HG03469 (cell line): Measurements from ENCODE around the gene RPF1.
"Not testable (repeated sequence)": the region's sequence is repeated elsewhere in the genome, so short reads cannot be mapped to it uniquely, and the experiment has no call there.

ENCODE experiments used
- ATAC-seq: cut with Tn5 transposase; IDR thresholded peaks from one replicate; pipeline ENCODE4 v1.9.1; 2021; ENCODE audit warnings: mild to moderate bottlenecking, moderate library complexity, moderate number of reproducible peaks; ENCODE audit not compliant: unreplicated experiment

RPF1 gene, protein sequence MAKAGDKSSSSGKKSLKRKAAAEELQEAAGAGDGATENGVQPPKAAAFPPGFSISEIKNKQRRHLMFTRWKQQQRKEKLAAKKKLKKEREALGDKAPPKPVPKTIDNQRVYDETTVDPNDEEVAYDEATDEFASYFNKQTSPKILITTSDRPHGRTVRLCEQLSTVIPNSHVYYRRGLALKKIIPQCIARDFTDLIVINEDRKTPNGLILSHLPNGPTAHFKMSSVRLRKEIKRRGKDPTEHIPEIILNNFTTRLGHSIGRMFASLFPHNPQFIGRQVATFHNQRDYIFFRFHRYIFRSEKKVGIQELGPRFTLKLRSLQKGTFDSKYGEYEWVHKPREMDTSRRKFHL

DNA sequence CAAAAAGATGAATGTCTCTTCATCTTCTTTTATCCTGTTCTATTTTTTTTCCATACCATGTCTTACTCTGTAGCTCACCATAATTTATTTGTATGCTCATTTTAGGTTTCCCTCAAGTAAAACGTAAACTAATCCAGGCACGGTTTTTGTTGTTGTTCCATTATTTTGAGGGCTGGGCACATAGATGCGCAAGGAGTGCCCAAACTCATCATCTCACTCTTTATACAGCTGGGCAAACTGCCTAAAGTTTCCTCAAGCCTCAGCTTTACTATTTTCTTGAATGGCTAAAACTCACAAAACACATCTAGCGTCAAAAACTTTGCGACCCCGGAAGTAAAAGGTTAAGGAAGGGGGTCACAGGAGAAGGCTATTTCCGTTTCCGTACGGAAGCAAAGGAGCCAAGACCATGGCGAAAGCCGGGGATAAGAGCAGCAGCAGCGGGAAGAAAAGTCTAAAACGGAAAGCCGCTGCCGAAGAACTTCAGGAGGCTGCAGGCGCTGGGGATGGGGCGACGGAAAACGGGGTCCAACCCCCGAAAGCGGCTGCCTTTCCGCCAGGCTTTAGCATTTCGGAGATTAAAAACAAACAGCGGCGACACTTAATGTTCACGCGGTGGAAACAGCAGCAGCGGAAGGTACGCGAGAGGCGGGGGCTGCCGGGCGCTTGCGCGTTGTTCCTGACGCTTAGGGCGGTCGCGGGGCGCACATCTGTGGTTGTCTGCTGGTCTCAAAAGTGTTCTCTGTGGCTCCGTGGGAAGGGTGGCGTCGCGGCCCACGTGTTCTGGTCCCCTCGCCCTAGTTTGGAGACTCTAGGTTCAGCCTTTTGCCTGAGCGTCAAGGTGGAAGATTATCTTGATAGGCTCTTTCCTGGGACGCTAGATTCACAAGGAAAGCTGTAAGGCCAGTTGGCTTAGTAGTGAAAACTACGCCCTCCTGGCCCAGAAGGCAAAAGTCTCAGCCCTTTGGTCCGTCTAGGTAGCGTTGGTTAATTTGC, at the start of gene RPF1:
TSS of gene RPF1 (plus strand) at position 391 of the 993 bp plus-strand sequence. CDS start at position 407, 16 bp downstream.
- peak; percentile 87 for ATAC-seq

DNA sequence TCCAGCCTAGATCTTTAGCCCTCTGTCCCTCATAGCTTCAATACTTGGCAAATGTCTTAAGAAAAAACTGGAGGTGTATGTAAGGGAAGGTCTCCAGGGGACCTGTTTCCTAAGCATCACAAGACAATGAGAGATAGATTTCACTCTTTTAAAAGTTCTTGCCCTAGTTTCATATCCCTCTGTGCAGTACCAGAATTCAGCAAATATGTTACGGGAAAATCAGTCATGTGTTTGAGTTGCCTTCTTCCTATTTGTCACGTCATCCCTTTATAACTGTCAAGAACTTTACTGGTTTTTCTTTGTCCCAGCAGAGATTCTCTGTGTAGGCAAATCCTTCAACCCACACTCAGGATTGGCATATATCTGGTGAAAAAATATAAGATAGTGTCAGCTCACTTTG, 48.5 kb upstream of the RPF1 start:
- no peak for ATAC-seq

DNA sequence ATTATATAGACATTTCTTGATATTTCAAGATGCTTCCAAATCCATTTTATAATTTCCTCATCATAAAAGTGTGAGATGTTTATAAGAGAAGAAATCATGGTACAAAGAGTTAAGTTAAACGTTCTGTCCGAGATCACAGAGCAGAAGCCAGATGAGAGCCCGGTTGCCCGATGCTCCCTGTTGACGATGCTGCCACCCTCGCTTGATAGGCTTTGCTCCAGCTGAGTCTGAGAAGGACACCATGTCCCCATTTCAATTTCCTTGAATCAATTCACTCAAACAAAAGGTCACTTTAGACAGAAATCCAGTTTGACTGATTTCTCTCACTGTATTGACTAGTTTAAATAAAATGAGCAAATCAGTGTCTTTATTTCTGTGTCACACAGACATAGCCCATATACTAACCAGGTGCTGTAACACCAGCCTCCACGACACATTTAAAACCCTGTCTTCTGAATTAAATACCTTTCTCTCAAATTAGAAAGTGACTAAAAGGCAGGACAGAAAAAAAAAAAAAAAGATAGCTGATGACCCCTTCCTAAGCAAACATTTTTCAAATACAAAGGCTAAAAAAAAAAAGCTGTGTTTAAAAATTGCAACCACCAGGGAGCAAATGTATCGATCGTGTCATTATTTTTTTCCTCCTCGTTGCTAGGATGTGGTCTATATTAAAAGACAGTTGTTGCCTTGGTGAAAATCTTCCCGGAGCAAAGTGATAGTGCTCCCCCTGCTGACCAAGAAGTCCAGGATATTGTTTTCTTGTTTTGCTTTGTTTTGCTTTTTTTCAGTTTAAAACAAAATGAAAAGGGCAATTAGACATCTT, 45.6 kb upstream of the RPF1 start:
- no peak for ATAC-seq

DNA sequence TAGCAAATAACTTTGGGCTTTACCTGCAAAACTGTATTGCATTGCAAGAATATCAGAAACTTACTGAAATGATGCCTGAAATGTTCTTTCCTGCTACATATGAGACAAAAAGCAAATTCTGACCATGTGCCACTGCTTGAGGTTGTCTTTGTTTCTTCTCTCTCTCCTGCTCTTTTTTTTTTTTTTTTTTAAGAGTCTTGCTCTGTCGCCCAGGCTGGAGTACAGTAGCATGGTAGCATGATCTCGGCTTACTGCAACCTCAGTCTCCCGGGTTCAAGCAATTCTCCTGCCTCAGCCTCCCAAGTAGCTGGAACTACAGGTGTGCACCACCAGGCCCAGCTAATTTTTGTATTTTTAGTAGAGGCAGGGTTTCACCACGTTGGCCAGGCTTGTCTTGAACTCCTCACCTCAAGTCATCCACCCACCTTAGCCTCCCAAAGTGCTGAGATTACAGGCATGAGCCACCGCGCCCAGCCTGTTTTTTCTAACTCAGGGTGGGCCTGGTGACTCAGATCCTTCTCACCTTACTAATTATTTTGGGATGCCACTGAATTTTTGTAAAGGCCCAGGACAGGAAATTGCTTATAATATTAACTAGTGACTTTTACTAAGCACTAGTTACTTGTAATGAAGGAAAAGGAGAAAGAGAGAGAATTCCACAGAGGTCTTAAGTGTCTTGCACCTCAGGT, 44.8 kb upstream of the RPF1 start:
- no peak for ATAC-seq

DNA sequence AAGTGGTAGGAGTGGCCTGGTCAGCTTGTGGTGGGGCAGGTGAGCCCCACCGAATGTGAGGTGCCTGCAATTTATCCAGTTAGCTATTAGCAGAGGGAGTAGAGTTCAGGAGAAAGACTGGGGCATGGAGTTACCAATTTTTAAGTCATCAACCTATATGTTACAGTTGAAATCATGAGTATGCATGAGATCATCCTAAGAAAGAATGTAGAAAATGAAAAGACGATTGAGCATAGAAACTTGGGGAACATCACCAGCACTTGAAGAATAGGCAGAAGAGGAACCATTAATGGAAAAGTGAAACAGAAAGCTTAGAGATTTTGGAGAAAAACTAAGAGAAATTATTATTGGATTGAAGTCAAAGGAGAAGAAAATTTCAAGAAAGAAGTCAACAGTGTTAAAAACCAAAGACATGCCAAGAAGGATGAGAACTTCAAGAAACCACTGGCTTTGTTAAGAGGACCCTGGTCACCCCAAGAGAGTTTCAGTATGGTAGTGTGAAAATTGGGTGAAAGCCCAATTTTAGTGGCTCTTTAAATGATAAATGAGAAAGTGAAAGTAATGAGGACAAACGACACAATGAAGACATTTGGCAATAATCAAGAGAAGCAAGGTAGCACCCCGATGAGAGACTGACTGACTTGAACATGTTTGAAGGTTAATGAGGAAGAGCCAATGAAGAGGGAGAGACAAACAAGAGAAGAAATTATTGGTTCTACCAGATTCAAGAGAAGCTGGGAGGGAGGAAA, 44.1 kb upstream of the RPF1 start:
- peak; percentile 32 for ATAC-seq

DNA sequence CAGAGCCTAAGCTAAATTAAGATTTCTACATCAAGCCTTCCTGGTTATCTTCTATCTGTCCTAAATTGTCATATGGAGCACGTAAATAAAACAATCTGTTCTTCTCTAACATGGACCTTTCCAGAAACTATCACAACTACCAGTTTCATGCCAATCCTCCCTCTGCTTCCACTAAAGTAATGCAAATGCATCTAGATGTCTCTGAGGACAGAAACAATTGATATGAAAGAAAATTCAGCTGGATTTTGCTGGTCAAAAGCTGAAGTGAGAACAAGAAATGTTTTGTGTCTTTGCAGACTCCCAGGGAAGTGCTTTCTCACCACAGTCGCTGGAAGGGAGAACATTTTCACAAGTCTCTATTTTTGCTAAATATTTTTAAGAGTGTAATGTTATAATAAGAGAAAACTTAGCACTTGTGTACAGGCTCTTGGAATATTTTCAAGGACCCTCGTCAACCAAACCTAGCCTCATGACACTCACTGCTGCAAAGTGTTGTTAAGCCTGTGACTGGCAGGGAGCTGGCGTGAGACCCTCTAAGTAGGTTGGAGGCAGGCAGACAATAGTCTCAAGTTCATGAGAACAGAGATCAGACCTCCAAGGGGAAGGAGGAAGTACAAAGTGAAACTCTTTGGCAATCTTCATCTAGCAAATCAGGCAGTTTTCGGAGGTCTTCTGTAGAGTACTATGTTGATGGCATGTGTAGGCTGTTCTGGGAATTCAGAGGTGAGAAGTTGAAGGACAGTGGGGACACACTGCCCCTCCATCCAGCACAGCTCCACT, 42.0 kb upstream of the RPF1 start:
- ATAC-seq: peak; percentile 39

DNA sequence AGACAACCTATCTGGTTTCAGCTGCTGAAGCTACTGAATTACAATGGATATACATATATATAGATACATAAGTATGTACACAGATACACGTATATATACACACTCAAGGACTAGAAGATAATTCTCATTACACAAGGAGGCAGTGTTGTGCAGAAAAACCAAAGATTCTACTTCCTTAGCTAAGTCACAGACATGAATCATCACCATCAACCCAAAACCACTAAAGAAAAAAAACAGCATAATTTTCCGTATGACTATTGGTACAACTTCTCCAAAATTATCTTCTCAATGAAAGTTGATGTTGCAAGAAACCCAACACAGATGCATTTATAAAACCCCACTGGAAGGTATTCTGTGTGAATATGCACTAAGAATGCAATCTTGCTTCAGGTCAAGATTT, 36.8 kb upstream of the RPF1 start:
- peak; percentile 96 for ATAC-seq

DNA sequence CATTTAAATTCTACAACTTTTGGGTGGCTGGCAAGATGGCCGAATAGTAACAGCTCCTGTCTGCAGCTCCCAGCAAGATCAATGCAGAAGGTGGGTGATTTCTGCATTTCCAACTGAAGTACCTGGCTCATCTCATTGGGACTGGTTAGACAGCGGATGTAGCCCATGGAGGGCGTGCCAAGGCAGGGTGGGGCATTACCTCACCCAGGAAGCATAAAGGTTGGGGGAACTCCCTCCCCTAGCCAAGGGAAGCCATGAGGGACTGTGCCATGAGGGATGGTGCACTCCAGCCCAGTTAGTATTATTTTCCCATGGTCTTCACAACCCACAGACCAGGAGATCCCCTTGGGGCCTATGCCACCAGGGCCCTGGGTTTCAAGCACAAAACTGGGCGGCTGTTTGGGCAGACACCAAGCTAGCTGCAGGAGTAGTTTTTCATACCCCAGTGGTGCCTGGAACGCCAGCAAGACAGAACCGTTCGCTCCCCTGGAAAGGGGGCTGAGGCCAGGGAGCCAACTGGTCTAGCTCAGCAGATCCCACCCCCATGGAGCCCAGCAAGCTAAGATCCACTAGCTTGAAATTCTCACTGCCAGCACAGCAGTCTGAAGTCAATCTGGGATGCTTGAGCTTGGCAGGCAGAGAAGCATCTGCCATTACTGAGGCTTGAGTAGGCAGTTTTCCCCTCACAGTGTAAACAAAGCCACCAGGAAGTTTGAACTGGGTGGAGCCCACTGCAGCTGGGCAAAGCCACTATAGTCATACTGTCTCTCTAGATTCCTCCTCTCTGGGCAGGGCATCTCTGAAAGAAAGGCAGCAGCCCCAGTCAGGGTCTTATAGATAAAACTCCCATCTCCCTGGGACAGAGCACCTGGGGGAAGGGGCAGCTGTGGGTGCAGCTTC, 36.1 kb upstream of the RPF1 start:
- ATAC-seq: not testable (repeated sequence)

DNA sequence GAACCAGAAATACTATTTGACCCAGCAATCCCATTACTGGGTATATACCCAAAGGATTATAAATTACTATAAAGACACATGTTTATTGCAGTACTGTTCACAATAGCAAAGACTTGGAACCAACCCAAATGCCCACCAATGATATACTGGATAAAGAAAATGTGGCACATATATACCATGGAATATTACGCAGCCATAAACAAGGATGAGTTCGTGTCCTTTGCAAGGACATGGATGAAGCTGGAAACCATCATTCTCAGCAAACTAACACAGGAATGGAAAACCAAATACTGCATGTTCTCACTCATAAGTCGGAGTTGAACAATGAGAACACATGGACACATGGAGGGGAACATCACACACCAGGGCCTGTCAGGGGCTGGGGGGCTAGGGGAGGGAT, 30.4 kb upstream of the RPF1 start:
- not testable (repeated sequence) for ATAC-seq

DNA sequence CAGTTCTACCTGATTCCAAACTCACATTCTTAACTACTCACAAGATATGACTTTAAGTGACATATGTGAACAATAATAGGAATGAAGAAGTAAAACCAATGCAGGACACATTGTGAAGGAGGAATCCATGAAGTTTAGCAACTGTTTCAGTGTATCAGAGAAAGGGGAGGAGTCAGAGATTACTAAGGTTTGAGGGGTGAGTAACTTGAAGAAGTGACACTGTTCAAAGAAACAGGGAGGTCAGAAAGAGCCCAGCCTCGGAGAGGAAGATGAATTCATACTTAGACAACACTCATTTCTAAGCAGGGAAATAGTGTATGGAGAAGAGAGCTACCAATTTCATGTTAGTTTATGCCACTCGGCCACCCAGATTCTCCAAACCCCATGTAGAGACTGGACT, 28.2 kb upstream of the RPF1 start:
- ATAC-seq: no peak

DNA sequence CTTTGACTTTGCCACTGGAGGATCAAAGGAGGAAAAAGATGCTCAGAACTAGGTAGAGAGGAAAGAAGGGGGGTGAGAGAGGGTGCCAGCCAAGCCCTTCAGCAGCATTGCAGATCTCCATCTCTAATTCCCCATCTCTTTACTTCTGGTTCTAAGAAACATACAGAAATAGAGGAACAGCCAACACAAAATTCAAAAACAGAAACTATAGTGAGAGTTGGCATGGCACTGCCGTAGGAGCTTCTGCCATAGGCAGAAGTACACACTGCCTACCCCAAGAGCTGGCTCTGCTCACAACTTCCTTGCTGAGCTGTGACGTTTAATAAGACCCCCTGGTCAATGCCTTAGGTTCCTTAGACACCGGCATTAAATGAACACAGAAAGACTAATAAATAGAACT, 26.6 kb upstream of the RPF1 start:
- ATAC-seq: no peak

DNA sequence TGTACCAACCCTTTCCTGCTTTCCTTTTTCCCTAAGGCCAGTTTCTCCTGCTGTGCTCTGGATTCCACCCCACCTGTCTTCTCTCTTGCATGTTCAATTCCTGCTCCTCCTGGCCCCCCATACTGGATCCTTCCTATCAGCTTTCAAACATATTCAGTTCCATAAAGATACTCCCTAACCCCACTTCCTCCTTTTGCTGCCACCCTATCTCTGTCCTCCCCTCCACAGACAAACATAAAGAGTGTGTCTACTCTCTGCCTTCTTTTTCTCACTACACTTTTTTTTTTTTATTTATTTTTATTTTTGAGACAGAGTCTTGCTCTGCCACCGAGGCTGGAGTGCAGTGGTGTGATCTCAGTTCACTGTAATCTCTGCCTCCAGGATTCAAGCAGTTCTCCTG, 16.9 kb upstream of the RPF1 start:
- no peak for ATAC-seq

DNA sequence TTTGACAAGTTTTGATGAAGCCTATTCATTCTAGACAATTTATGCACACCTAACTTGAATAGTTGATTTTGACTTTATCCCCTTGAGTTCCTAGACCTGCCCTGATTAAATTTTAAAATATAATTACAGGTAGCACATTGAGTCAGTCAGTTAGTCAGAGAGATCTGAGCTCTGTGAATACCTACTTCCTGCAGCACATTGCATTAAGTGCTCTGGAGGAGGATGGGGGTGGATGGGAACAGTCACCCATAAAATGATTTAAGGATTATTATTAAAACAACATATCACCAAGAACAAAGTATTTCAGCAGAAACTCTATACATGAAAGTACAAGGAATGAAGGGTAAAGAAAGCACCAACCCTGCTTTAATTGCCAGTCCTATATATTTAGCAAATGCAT, 11.8 kb upstream of the RPF1 start:
- no peak for ATAC-seq

DNA sequence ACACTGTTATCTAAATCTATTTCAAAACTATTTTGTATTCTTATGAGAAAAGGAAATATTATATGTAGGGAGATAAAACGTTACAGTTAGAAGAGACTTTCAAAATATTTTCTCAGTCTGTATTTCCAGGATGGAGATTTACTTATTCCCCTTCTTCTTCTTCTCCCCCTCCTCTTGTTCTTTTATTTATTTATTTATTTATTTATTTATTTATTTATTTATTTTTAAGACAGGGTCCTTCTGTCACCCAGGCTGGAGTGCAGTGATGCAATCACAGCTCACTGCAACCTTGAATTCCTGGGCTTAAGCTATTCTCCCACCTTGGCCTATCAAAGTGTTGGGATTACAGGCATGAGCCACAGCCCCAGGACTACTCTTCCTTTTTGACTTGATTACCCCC, 2.8 kb upstream of the RPF1 start:
- no peak for ATAC-seq

DNA sequence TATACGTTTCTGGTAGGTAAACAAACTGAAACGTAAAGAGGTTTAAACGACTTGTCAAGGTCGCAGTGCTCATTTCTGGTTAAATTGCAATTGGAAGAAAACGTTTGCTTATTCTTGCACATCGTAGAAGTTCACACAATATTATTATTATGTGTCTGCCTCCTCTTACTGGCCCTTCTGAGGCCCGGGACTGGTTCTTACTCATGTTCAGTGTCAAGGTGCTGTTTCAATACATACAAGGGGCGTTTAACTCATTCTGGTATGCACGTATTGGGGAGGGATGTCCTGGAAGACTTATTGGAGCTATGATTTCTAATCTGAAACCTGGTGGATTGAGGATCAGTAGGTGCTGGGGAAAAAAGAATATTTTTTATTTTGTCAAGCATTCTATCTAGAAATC, 932 bp downstream of the RPF1 start:
- peak; percentile 13 for ATAC-seq

DNA sequence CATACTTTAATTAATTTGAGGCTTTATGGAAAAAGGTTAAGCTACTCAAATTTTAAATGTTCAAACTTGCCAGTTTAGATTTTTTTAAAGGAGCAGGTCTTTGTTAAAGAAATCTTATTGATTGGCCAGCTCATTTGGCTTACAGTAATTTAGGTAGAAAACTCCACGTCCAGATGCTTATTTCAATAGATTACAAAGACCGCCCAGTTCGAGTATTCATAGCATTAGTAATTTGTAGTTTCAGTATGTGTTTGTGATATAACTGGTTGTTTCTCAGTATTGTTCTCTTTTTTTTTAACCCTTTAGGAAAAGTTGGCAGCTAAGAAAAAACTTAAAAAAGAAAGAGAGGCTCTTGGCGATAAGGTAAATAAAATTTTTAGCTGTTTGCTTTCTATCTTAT, 1.6 kb downstream of the RPF1 start:
- no peak for ATAC-seq

DNA sequence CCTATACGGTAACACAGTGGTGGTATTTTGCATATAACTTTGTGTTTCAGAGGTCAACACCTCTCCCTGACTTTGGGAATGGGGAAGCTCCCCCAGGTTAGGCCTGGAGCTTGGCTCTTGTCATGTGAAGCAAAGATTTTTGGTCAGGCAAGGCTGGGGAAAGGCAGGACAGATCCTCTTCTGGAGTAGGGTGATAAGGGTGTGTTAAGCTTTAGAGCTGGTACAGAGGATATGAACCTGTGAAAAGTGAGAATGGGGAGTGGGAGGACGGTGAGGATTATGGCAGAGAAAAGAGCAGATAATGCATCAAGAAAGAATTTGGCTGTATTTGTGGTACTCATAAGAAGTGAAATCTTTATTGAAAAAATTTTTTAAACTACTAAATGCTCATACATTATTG, 2.3 kb downstream of the RPF1 start:
- ATAC-seq: no peak

DNA sequence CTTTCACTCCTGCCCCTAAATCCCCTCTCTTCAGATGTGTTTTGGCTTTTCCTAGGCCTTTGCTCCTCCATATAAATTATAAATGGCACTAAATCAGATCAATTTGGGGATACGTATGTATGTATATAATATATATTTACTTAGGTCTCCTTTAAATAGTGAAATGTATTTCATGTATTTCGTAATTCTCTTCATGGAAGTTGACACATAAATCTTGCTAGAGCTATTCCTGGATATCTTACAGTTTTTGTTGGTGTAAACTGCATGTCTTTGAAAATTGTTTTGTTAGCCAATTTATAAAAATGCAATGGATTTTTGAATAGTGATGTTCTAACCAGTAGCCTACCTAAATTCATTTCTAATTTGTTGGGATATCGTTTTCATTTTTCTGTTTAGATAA, 9.0 kb downstream of the RPF1 start:
- no peak for ATAC-seq
